IMR-90 (cell line): ENCODE data around the gene ENTPD1. TPM values are rescaled to one million over a fixed set of nuclear protein-coding genes. Genes with fewer than 3 reads are reported as not detected.

Experiments
- ATAC-seq: fragments of 200-7000 bp; cut with Tn5 transposase; 2 replicates; pipeline ENCODE4 v1.9.1; 2020; ENCODE audit warnings: low read depth, mild to moderate bottlenecking, moderate library complexity
- BruUV-seq: library from RNA; stranded (reverse); fragments of 400-500 nt; replicated peaks from 2 replicates; lab custom pipeline; 2021; lab: Mats Ljungman, UMichigan
- CTCF ChIA-PET: fragments of 300-600 bp; formaldehyde crosslinking; extraction: SDS; loops from one replicate; lab custom pipeline; 2021; ENCODE audit warnings: antibody characterized with exemption; lab: Yijun Ruan, JAX
- POLR2A ChIA-PET: fragments of 300-600 bp; sonication (Branson Sonifier 250); formaldehyde crosslinking; loops from one replicate; lab custom pipeline; 2022; ENCODE audit warnings: antibody characterized with exemption; ENCODE audit not compliant: unreplicated experiment; lab: Charles Lee
- DNase-seq: peaks from one replicate; pipeline ENCODE4 v3.0.0; 2013
- H2AFZ ChIP-seq: replicated peaks from 2 replicates; pipeline ENCODE3; 2013; ENCODE audit warnings: low read length, mild to moderate bottlenecking; ENCODE audit not compliant: poor library complexity
- H2AK5ac ChIP-seq: 2 replicates; pipeline ENCODE4 v1.6.1; 2013; ENCODE audit warnings: low read depth, low read length, inconsistent platforms
- H2AK9ac ChIP-seq: replicated peaks from 2 replicates; pipeline ENCODE3; 2013; ENCODE audit warnings: mild to moderate bottlenecking, low read depth, low read length, moderate library complexity; ENCODE audit not compliant: poor library complexity
- H2BK120ac ChIP-seq: 2 replicates; pipeline ENCODE4 v1.6.1; 2013; ENCODE audit warnings: low read depth, low read length, inconsistent platforms
- H2BK15ac ChIP-seq: 3 replicates; pipeline ENCODE4 v1.6.1; 2013; ENCODE audit warnings: low read depth, low read length, inconsistent platforms
- H2BK20ac ChIP-seq: 2 replicates; pipeline ENCODE4 v1.6.1; 2013; ENCODE audit warnings: low read depth, mild to moderate bottlenecking, inconsistent platforms, low read length, moderate library complexity
- H2BK5ac ChIP-seq: 2 replicates; pipeline ENCODE4 v1.6.1; 2013; ENCODE audit warnings: mild to moderate bottlenecking, low read depth, low read length, inconsistent platforms; ENCODE audit not compliant: poor library complexity, severe bottlenecking
- H3K14ac ChIP-seq: replicated peaks from 2 replicates; pipeline ENCODE4 v1.6.1; 2013; ENCODE audit warnings: low read depth, low read length, inconsistent platforms
- H3K18ac ChIP-seq: 2 replicates; pipeline ENCODE4 v1.6.1; 2013; ENCODE audit warnings: low read depth, low read length, control low read depth
- H3K23ac ChIP-seq: 2 replicates; pipeline ENCODE4 v1.6.1; 2013; ENCODE audit warnings: low read depth, low read length, inconsistent platforms
- H3K27ac ChIP-seq: 2 replicates; pipeline ENCODE4 v1.5.1; 2013; ENCODE audit warnings: mild to moderate bottlenecking, control low read depth, low read length; ENCODE audit not compliant: insufficient read depth
- H3K27me3 ChIP-seq: 2 replicates; pipeline ENCODE4 v1.6.1; 2013; ENCODE audit warnings: low read length; ENCODE audit not compliant: control insufficient read depth, insufficient read depth
- H3K36me3 ChIP-seq: 2 replicates; pipeline ENCODE4 v1.6.1; 2013; ENCODE audit warnings: low read length, mixed read lengths; ENCODE audit not compliant: control insufficient read depth, insufficient read depth
- H3K4ac ChIP-seq: 2 replicates; pipeline ENCODE4 v1.6.1; 2013; ENCODE audit warnings: low read depth, low read length, inconsistent platforms
- H3K4me1 ChIP-seq: 2 replicates; pipeline ENCODE4 v1.6.1; 2013; ENCODE audit warnings: low read length, mixed read lengths; ENCODE audit not compliant: control insufficient read depth, insufficient read depth
- H3K4me2 ChIP-seq: 2 replicates; pipeline ENCODE4 v1.6.1; 2013; ENCODE audit warnings: low read depth, mild to moderate bottlenecking, control low read depth, low read length, moderate library complexity
- H3K4me3 ChIP-seq: 2 replicates; pipeline ENCODE4 v1.5.1; 2013; ENCODE audit warnings: low read depth, mild to moderate bottlenecking, control low read depth, low read length, moderate library complexity; ENCODE audit not compliant: insufficient read depth
- H3K56ac ChIP-seq: 2 replicates; pipeline ENCODE4 v1.6.1; 2013; ENCODE audit warnings: low read length, inconsistent platforms; ENCODE audit not compliant: insufficient read depth; ENCODE audit errors: extremely low read depth
- H3K79me1 ChIP-seq, 2 experiments: 2 replicates each; pipeline ENCODE4 v1.6.1; 2013; ENCODE audit warnings: low read length in 2 of 2, inconsistent platforms in 1 of 2, low read depth in 1 of 2
- H3K9ac ChIP-seq: 2 replicates; pipeline ENCODE4 v1.6.1; 2013; ENCODE audit warnings: low read depth, low read length, control low read depth
- H3K9me1 ChIP-seq: 2 replicates; pipeline ENCODE4 v1.6.1; 2013; ENCODE audit warnings: low read length, inconsistent platforms; ENCODE audit not compliant: insufficient read depth
- H3K9me3 ChIP-seq: 2 replicates; pipeline ENCODE4 v1.6.1; 2013; ENCODE audit warnings: low read length; ENCODE audit not compliant: control insufficient read depth, insufficient read depth
- H4K20me1 ChIP-seq: 2 replicates; pipeline ENCODE4 v1.6.1; 2013; ENCODE audit warnings: low read length, inconsistent platforms; ENCODE audit not compliant: insufficient read depth
- H4K5ac ChIP-seq: 2 replicates; pipeline ENCODE4 v1.6.1; 2013; ENCODE audit warnings: mild to moderate bottlenecking, low read depth, low read length, control low read depth
- H4K8ac ChIP-seq, 2 experiments: 2 replicates each; pipeline ENCODE4 v1.6.1; 2013; ENCODE audit warnings: low read depth in 2 of 2, low read length in 2 of 2, control low read depth in 1 of 2, inconsistent platforms in 1 of 2
- H4K91ac ChIP-seq: 2 replicates; pipeline ENCODE4 v1.6.1; 2013; ENCODE audit warnings: low read depth, low read length, inconsistent platforms; ENCODE audit not compliant: insufficient read depth
- BHLHE40 ChIP-seq: fragments of 150-350 bp; IDR thresholded peaks from 2 replicates; pipeline ENCODE4 v1.6.1; 2016; ENCODE audit warnings: mild to moderate bottlenecking, low read depth, low read length
- CEBPB ChIP-seq: IDR thresholded peaks from 2 replicates; pipeline ENCODE4 v1.6.1; 2012; ENCODE audit warnings: low read depth, low read length, improper control_type of control experiment
- CHD1 ChIP-seq: IDR thresholded peaks from 2 replicates; pipeline ENCODE4 v1.6.1; 2012; ENCODE audit warnings: low read depth, low read length, improper control_type of control experiment
- FOS ChIP-seq: fragments of 150-350 bp; IDR thresholded peaks from 2 replicates; pipeline ENCODE4 v1.6.1; 2016; ENCODE audit warnings: low read depth, low read length
- MAFK ChIP-seq: IDR thresholded peaks from 2 replicates; pipeline ENCODE4 v1.6.1; 2012; ENCODE audit warnings: low read depth, low read length, improper control_type of control experiment
- MAZ ChIP-seq: IDR thresholded peaks from 2 replicates; pipeline ENCODE4 v1.6.1; 2012; ENCODE audit warnings: low read depth, mild to moderate bottlenecking, low read length, improper control_type of control experiment, moderate library complexity, borderline replicate concordance
- MXI1 ChIP-seq: IDR thresholded peaks from 2 replicates; pipeline ENCODE4 v1.6.1; 2012; ENCODE audit warnings: low read depth, mild to moderate bottlenecking, low read length, moderate library complexity, borderline replicate concordance
- NFE2L2 ChIP-seq: fragments of 150-350 bp; IDR thresholded peaks from 2 replicates; pipeline ENCODE4 v1.6.1; 2016; ENCODE audit warnings: low read depth, mild to moderate bottlenecking, low read length
- POLR2A ChIP-seq: IDR thresholded peaks from 2 replicates; pipeline ENCODE4 v1.6.1; 2012; ENCODE audit warnings: mild to moderate bottlenecking, low read depth, low read length
- RCOR1 ChIP-seq: IDR thresholded peaks from 2 replicates; pipeline ENCODE4 v1.6.1; 2012; ENCODE audit warnings: mild to moderate bottlenecking, low read length, improper control_type of control experiment; ENCODE audit not compliant: insufficient replicate concordance
- SMC3 ChIP-seq: fragments of 150-350 bp; IDR thresholded peaks from 2 replicates; pipeline ENCODE4 v1.6.1; 2016; ENCODE audit warnings: low read depth, mild to moderate bottlenecking, antibody characterized with exemption, low read length, moderate library complexity
- WGBS, 2 experiments: methylation state at CpG; one replicate each; pipeline versions ENCODE4 v1.1.5 to v1.1.7; 2013; ENCODE audit warnings: missing lambda C conversion rate in 2 of 2; ENCODE audit not compliant: insufficient read length in 1 of 2; ENCODE audit errors: extremely low coverage in 2 of 2; 5-methylcytosine and 5-hydroxymethylcytosine counted together
- dilution Hi-C: fragments of 300-500 bp; cut with HindIII; formaldehyde crosslinking; loops from one replicate; pipeline ENCODE4 v1.14.3; 2018; ENCODE audit warnings: low sequenced_read_pairs; ENCODE audit not compliant: unreplicated experiment
- in situ Hi-C: fragments of 300-500 bp; cut with MboI; formaldehyde crosslinking; loops from 3 replicates; pipeline ENCODE4 v1.14.3; 2019; ENCODE audit warnings: low sequenced_read_pairs, inconsistent platforms, mixed read lengths
- intact Hi-C: fragments of 100-400 bp; cut with micrococcal nuclease; formaldehyde crosslinking; loops from 2 replicates; pipeline ENCODE4 v1.10.0; 2022
- polyA plus RNA-seq, 3 experiments: library from polyadenylated mRNA; depleted of rRNA; stranded (reverse); fragments of >200 nt; gene quantifications; 2 replicates each; pipeline ENCODE4 v1.2.3, GENCODE V29; 2012; ENCODE audit warnings: low replicate concordance in 1 of 3
- total RNA-seq: library from RNA; depleted of rRNA; stranded (reverse); fragments of >200 nt; gene quantifications from 2 replicates; pipeline ENCODE4 v1.2.3, GENCODE V29; 2012
- TF ChIP-seq, protein P1 (sequence below): fragments of 150-350 bp; IDR thresholded peaks from 2 replicates; pipeline ENCODE4 v1.6.1; 2016; ENCODE audit warnings: low read depth, mild to moderate bottlenecking, low read length, moderate library complexity, borderline replicate concordance
- TF ChIP-seq, protein P2 (sequence below): conservative IDR thresholded peaks from 2 replicates; pipeline ENCODE4 v1.5.1; 2012; ENCODE audit warnings: mild to moderate bottlenecking, low read depth, low read length, improper control_type of control experiment

Gene ENTPD1
- total and polyA plus RNA-seq, 2 of the 4 experiments (the other 2 are of a cell fraction) = under 0.01 TPM; not detected in 1

DNA sequence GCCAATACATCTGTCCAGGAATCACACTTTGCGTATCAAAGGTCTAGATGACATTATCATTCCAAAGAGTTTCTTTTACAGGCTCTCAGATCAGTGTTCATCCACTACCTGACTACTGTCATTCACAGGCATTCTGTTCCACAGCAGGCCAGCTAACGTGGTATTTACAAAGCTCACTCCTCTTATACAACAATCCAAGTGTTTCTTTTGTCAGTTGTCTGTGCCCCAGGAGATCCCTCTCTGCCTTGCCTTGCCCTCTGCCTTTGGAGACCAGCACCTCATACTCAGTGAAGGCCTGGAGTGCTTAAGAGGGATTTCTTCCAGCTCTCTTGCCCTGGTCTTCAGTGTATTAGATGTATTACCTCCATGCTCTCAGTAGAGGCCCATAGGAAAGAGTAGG lies 117.2 kb downstream of the ENTPD1 start:
- Histone ChIP-seq H2BK120ac (no peak overlapping the region), H3K9me1 (no peaks in the 10 kb centered on the region; the same call in 1 of the 2 replicates), H3K23ac (no peak overlapping the region), H3K9ac (no peak overlapping the region), H2BK15ac (no peak overlapping the region), H4K91ac (no peak overlapping the region), H3K4me2 (no peak overlapping the region), H3K18ac (no peak overlapping the region), H3K27me3 (no peaks in the 10 kb centered on the region), H3K56ac (no peak overlapping the region), H4K20me1 (no peaks in the 10 kb centered on the region), H3K36me3 (0 out of 2 replicates have a peak, but pooled peaks cover 2% of the 10 kb centered on the region), H2BK20ac (no peak overlapping the region), H2AK9ac (no peak overlapping the region), H3K4me1 (no peaks in the 10 kb centered on the region), H3K4me3 (no peak overlapping the region), H4K5ac (no peak overlapping the region), H2AK5ac (no peak overlapping the region), H2AFZ (no peak overlapping the region), H3K4ac (no peak overlapping the region), H3K27ac (no peak overlapping the region), H2BK5ac (no peak overlapping the region), H3K79me1 (no peaks in the 10 kb centered on the region), H4K8ac (no peak overlapping the region), H3K9me3 (no peaks in the 10 kb centered on the region), H3K14ac (no peak overlapping the region)
- DNase-seq (no peak), ATAC-seq (no peak)
- in situ Hi-C loops (no loop called here), intact Hi-C loops (no loop called here), dilution Hi-C loops (no loop called here)
- CTCF ChIA-PET = interaction anchor here (0.9 kb wide), 2 partner anchors 46 to 179 kb away, joined by 3 read pairs; partner anchors contain the start of gene TCTN3
- WGBS, 2 experiments = 100% methylated on average over 1 of the region's 2 CpGs; no CpG with 5 or more reads in 1 of the 2 experiments
- TF ChIP-seq SMC3 (no peak), CHD1 (no peak), BHLHE40 (no peak), FOS (no peak), POLR2A (no peak), RCOR1 (no peak), MAFK (no peak), NFE2L2 (no peak), MXI1 (no peak), MAZ (no peak), CEBPB (no peak)
- TF ChIP-seq, protein P1, sequence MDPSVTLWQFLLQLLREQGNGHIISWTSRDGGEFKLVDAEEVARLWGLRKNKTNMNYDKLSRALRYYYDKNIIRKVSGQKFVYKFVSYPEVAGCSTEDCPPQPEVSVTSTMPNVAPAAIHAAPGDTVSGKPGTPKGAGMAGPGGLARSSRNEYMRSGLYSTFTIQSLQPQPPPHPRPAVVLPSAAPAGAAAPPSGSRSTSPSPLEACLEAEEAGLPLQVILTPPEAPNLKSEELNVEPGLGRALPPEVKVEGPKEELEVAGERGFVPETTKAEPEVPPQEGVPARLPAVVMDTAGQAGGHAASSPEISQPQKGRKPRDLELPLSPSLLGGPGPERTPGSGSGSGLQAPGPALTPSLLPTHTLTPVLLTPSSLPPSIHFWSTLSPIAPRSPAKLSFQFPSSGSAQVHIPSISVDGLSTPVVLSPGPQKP = no peak
- TF ChIP-seq, protein P2, sequence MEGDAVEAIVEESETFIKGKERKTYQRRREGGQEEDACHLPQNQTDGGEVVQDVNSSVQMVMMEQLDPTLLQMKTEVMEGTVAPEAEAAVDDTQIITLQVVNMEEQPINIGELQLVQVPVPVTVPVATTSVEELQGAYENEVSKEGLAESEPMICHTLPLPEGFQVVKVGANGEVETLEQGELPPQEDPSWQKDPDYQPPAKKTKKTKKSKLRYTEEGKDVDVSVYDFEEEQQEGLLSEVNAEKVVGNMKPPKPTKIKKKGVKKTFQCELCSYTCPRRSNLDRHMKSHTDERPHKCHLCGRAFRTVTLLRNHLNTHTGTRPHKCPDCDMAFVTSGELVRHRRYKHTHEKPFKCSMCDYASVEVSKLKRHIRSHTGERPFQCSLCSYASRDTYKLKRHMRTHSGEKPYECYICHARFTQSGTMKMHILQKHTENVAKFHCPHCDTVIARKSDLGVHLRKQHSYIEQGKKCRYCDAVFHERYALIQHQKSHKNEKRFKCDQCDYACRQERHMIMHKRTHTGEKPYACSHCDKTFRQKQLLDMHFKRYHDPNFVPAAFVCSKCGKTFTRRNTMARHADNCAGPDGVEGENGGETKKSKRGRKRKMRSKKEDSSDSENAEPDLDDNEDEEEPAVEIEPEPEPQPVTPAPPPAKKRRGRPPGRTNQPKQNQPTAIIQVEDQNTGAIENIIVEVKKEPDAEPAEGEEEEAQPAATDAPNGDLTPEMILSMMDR = no peak
- no TSS peak for BruUV-seq
- POLR2A ChIA-PET = no interaction called here
